NCI-H2171 treated with DMSO at 0.1 percent for 48 hours (cell line): Measurements from ENCODE around the gene ADGRL3.
A peak's percentile ranks its signal among the peaks of the same experiment; 100 is the strongest.

Experiments
- DNase-seq: peaks from one replicate; lab custom pipeline; 2025; lab: John Stamatoyannopoulos, UW

The ADGRL3 gene

GRCh38 chr4:61200187-61200915 is at the start of gene ADGRL3:
Gene ADGRL3 (plus strand): TSS chr4:61200326.
- DNase-seq: peak; percentile 52

DNA sequence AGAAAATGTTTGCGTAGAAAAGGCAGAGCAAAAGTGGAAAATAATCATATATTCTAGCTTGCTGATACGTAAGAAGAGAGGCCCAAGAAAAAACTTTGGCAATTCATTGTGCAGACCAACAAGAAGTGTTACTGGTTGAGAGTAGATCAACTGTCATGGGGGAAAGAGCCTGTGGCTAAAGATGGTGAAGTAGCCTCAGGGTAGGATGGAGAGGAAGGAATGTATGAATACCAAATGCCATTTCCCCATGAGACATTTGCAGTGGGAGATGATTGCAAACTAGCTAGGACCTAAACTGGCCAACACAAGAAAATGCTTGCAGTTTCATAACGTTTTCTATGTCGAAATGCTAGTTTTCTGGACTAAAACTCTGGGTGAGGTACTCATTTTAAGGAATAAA is 47.7 kb upstream of the ADGRL3 start:
- DNase-seq: no peak

DNA sequence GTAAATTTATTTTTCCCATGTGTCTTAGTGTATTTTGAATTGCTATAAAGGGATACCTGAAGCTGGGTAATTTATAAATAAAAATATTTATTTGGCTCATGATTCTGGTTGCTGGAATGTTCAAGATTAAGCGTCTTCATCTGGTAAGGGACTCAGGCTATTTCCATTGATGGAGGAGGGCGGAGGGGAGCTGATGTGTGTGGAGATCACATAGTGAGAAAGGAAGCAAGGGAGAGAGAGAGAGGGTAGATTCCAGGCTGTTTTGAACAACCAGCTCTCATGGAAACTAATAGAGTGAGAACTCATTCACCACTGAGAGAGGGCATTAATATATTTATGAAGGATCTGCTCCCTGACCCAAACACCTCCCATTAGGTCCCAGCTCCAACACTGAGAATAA is 39.6 kb upstream of the ADGRL3 start:
- DNase-seq: no peak

- no peak for DNase-seq
Measured at GRCh38 chr4:61162116-61162515, 38.0 kb upstream of the ADGRL3 start.

GRCh38 chr4:61173799-61174198 is 26.3 kb upstream of the ADGRL3 start:
- DNase-seq: no peak

DNA sequence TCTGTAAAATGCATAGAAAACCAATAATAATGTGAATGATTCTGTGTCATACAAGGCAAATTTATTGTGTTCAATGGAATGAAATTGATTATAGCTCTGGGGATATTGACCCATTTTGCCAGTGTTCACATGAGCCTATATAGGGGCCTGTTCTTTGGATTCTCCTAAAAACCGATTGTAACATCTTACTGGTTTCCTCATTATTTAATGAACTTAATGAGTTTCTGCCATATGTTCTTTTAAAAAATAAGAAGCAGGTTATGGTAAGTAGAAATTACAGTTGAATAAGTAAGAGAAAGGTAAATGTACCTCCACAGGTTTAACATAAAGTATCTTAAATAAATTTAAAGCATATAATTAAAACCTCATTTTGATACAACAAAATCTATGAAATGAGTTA is 24.6 kb upstream of the ADGRL3 start:
- DNase-seq: no peak

DNA sequence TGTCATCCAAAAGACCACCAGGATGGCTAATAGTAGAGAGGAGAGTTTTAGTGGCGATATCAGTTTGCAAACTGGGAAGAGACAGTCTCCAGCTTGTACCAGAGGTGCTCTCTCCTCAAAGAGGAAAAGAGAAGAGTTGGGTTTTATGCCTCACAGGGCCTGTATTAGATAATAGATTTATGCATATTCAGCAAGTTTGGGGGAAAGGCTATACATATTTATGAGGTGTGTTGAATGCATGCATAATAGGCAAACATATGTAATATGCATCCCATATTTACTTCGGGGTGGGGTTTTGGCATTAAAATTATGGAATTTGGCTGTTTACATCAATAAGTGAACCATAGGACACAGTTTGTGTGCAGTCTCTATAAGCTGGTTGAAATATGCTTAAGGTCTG is 22.8 kb upstream of the ADGRL3 start:
- no peak for DNase-seq

DNA sequence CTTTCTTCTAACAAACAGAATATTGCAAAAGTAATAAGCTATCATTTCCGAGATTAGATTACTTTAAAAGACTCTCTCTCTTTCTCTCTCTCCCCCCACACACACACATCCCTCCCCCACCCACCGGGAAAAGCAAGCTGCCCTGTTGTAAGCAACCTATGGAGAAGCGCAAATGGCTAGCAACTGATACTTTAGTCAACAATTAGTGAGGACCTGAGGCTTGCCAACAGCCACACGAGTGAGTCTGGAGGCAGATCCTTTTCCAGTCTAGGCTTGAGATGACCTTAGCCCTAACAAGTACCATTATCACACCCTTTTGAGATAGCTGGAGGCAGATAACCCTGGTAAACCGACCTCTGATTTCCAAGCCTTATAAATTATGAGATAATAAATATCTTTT is 19.7 kb upstream of the ADGRL3 start:
- no peak for DNase-seq

GRCh38 chr4:61182915-61183314 is 17.2 kb upstream of the ADGRL3 start:
- no peak for DNase-seq

DNA sequence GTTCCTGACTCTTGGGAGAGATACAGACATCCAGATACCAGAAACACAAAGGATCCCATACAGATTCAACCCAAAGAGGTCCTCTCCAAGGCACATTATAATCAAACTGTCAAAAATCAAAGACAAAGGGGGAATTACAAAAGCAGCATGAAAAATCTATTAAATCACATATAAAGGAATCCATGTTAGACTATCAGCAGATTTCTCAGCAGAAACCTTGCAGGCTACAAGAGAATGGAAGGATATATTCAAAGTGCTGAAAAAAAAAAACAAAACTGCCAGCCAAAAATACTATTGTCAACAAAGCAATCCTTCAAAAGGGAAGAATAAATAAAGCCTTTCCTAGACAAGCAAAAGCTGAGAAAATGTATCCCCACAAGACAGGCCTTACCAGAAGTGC is 14.8 kb upstream of the ADGRL3 start:
- DNase-seq: no peak

GRCh38 chr4:61192392-61192791 is 7.7 kb upstream of the ADGRL3 start:
- no peak for DNase-seq

DNA sequence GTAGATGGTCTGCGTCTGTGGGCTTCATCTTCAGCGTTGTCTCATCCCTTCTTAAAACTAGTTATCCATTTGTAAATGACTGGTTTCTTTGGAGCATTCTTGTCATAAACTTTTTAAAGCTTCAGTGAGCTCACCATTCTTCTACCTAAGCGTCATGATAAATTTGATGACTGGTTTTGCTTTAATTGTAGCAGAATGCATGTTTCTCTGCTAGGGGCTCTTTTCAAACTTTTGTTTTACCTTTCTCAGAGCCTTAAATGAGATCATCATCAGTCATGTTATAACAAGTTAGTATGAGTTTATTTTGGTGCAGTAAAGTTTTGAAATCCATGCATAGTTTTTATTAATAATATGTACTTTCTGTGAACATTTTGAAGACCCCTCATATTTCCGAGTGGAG is 6.3 kb upstream of the ADGRL3 start:
- no peak for DNase-seq

GRCh38 chr4:61194571-61194970 is 5.6 kb upstream of the ADGRL3 start:
- DNase-seq: no peak

GRCh38 chr4:61195101-61195500 is 5.0 kb upstream of the ADGRL3 start:
- DNase-seq: no peak

- no peak for DNase-seq
Measured at GRCh38 chr4:61198686-61199085, 1.4 kb upstream of the ADGRL3 start.

- no peak for DNase-seq
Measured at GRCh38 chr4:61199873-61200186, 296 bp upstream of the ADGRL3 start.

GRCh38 chr4:61200916-61201526 is 895 bp downstream of the ADGRL3 start:
- peak; percentile 23 for DNase-seq

DNA sequence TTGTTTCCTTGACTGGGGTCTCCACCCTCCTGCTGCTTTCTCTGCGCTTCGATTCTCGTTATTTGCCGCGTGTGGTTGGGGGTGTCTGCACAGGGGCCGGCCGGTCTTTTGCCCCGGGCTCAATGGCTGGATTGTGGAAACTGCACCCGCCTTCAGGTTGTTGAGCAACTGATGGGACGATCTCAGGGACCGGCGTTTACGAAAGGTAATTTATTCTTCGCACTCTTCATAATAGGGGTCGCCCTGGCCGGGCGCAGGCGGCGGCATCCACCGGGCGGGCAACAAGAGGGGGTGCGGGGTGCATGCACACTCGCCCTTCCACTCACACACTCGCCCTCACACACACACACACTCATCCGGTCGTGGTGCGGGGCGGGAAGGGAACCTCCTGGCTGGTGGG is 1.4 kb downstream of the ADGRL3 start:
- no peak for DNase-seq

DNA sequence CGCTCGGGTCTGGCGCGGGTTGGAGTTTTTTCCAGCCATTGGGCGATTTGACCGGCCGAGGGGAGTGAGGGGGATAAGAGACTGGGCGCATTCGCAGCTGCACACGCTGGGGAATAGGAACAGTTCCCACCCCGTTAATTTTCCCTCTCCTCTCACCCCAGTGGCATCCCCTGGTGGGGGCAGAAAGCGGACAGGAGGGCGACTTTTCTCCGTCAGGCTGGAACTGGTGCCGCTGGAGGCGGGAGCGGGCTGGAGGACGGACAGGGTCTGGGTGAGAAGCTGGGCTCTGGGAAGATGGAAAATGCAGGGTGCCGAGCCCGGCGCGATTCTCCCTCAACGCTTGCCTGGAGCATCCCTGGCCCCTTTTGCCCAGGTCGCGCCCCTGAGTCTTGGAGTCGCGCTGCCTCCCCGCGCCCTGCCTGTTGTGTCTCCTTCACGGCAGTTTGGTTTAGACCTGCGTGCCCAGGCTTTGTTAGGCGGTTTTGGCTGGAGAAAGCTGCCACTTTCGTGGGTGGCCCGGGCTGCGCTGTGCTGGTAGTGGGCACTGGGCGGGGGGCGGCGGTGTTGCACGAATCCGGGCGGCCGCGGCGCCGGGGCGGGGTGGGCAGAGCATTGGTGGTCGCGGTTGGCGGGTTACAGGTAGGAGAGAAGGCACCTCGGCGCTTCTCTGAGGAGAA is 2.0 kb downstream of the ADGRL3 start:
- peak; percentile 11 for DNase-seq

GRCh38 chr4:61202638-61203435 is 2.7 kb downstream of the ADGRL3 start:
- DNase-seq: peak; percentile 66

GRCh38 chr4:61203436-61203790 is 3.3 kb downstream of the ADGRL3 start:
- DNase-seq: no peak

DNA sequence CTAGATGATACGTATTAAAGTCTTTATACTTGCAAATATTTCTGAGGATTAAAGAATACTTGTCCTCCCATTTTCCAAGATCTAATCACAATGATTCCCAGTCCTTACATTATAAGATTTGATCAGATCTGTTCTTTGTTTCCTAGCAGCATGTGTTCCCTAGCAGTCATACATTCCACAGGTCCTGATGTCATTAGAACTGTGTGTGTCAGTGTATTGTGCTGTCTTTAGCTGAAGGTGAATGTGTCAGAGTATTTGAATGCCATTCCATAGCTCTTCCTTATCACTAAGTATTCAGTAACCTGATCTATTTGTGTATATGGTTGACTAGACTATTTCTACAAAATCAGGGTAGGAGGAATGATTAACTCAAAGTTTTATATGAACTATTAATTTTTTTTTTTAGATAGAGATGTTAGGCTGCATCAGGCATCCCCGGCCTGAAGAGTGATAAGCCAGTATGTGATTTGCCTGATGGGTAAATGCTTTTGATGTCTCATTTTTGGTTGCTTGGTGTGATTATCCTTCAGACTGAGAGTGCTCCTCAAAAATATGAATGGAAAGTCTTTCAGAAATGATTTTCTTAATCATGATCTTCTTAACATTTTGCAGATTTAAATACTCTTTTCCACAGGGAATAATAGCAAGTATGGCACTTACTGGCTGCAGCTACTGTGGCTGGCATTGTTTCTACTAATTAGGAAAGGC is 4.4 kb downstream of the ADGRL3 start:
- DNase-seq: no peak
